Mesothelial cell of epicardium (in vitro differentiated cells): ENCODE measurements around the gene TSPAN14. TPM values are rescaled to one million over a fixed set of nuclear protein-coding genes. Genes with fewer than 3 reads are reported as not detected.

Experiments
- DNase-seq, 2 experiments: peaks; one replicate each; pipeline ENCODE4 v3.0.0; 2021; ENCODE audit warnings: low spot score in 2 of 2; ENCODE audit not compliant: unreplicated experiment in 2 of 2
- H3K27ac Mint-ChIP-seq: 2 replicates; pipeline ENCODE4 v1.8.0; 2021; ENCODE audit warnings: mixed read lengths
- H3K27me3 Mint-ChIP-seq: 2 replicates; pipeline ENCODE4 v1.8.0; 2021; ENCODE audit warnings: low read depth, mixed read lengths
- H3K36me3 Mint-ChIP-seq: 2 replicates; pipeline ENCODE4 v1.8.0; 2021; ENCODE audit warnings: mixed read lengths
- H3K4me1 Mint-ChIP-seq: 2 replicates; pipeline ENCODE4 v1.8.0; 2021; ENCODE audit warnings: mixed read lengths
- H3K4me3 Mint-ChIP-seq: 2 replicates; pipeline ENCODE4 v1.8.0; 2021; ENCODE audit warnings: mild to moderate bottlenecking, moderate library complexity, mixed read lengths
- H3K9me3 Mint-ChIP-seq: 2 replicates; pipeline ENCODE4 v1.8.0; 2021; ENCODE audit warnings: mixed read lengths
- CTCF ChIP-seq: fragments of 200-600 bp; sonication (generic); IDR thresholded peaks from one replicate; pipeline ENCODE4 v1.5.0; 2021; ENCODE audit warnings: antibody characterized with exemption; ENCODE audit not compliant: unreplicated experiment
- total RNA-seq: library from RNA; stranded (reverse); gene quantifications from 3 replicates; pipeline ENCODE4 v1.2.1, GENCODE V29; 2021

TSPAN14 gene
- total RNA-seq, 1 donor from 2014 or later, result 113 TPM

DNA sequence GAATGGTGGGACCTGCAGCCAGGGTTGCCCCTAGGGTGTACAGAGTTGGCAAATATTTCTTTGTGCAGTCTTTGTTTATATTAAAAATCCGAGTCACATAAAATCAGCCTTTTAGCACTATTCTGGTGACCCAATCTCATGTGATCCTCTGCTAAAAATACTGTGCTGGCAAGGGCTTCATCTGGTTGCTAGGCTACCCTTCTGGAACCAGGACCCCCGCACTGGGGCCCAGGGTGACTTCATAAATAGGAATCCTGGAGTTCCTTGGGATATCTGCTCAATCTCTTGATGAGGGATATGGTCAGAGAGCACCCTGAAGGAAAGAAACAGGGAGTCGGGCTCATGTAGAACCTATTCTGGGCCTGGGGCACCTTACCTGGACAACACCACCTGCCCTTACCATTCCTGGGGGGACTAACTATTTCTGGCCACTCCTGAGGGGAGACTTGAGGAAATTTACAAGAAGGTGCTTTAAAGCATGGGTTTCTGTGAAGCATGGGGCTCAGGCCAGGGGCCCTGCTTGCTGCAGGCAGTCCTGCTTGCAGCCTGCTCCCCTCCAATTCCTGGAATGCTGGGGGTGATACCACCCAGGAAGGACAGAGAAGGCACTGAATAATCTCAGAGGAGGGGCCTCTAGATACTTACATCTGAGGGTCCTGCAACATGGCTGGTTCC lies 128.3 kb downstream of the TSPAN14 start:
- peaks cover 24% of the 10 kb centered on the region for H3K27me3 Mint-ChIP-seq
- H3K4me1 Mint-ChIP-seq, result peaks cover 10% of the 10 kb centered on the region
- DNase-seq, result no peak
- peaks cover 3% of the 10 kb centered on the region for H3K9me3 Mint-ChIP-seq
- H3K4me3 Mint-ChIP-seq, result no peak overlapping the region
- H3K27ac Mint-ChIP-seq, result no peak overlapping the region
- TF ChIP-seq CTCF, result no peak
- H3K36me3 Mint-ChIP-seq, result no peaks in the 10 kb centered on the region

Other genes with a start within 250 kb of the TSPAN14 start
- gene ANXA11, start 248.8 kb upstream of the TSPAN14 start, total RNA-seq, result 215 to 238 TPM (median 226 TPM) in 3 replicates
- gene MAT1A, start 164.7 kb upstream of the TSPAN14 start, total RNA-seq, result 0.09 to 0.22 TPM (median 0.18 TPM) in 3 replicates
- not detected in 3 replicates for gene DYDC1, start 97.6 kb upstream of the TSPAN14 start, total RNA-seq
- gene DYDC2, start 97.5 kb upstream of the TSPAN14 start, total RNA-seq, result 0.16 to 0.24 TPM (median 0.20 TPM) in 3 replicates
- gene PRXL2A, start 45.8 kb upstream of the TSPAN14 start, total RNA-seq, result 93.9 to 101 TPM (median 97.0 TPM) in 3 replicates
- gene SH2D4B, start 83.6 kb downstream of the TSPAN14 start, total RNA-seq, result 0.27 to 0.29 TPM (median 0.27 TPM) in 3 replicates